SHP77 treated with DMSO at 0.1 percent for 48 hours (cell line): ENCODE data around the gene SLC12A7.
"Not testable (repeated sequence)": the region's sequence is repeated elsewhere in the genome, so short reads cannot be mapped to it uniquely, and the experiment has no call there.

ENCODE experiments used
- DNase-seq: peaks from one replicate; lab custom pipeline; 2025; lab: John Stamatoyannopoulos, UW

The SLC12A7 gene

GRCh38 chr5:1111727-1112289 is at the start of gene SLC12A7:
SLC12A7 (minus strand) TSS chr5:1112063; CDS start chr5:1111991, 72 bp downstream.
- no peak for DNase-seq

- no peak for DNase-seq
Observed at GRCh38 chr5:1161108-1161832, 49.4 kb upstream of the SLC12A7 start.

GRCh38 chr5:1159774-1160406 is 48.0 kb upstream of the SLC12A7 start:
- DNase-seq = no peak

- no peak for DNase-seq
Observed at GRCh38 chr5:1159341-1159675, 47.4 kb upstream of the SLC12A7 start.

GRCh38 chr5:1158647-1159340 is 46.9 kb upstream of the SLC12A7 start:
- no peak for DNase-seq

GRCh38 chr5:1157461-1157986 is 45.7 kb upstream of the SLC12A7 start:
- DNase-seq = not testable (repeated sequence)

- DNase-seq = no peak
Observed at GRCh38 chr5:1156754-1157460, 45.0 kb upstream of the SLC12A7 start.

- no peak for DNase-seq
Observed at GRCh38 chr5:1156033-1156753, 44.3 kb upstream of the SLC12A7 start.

- no peak for DNase-seq
Observed at GRCh38 chr5:1155191-1156032, 43.5 kb upstream of the SLC12A7 start.

- no peak for DNase-seq
Observed at GRCh38 chr5:1153428-1153827, 41.6 kb upstream of the SLC12A7 start.

GRCh38 chr5:1152771-1153282 is 41.0 kb upstream of the SLC12A7 start:
- DNase-seq = no peak

- no peak for DNase-seq
Observed at GRCh38 chr5:1152156-1152555, 40.3 kb upstream of the SLC12A7 start.

- no peak for DNase-seq
Observed at GRCh38 chr5:1151316-1151715, 39.5 kb upstream of the SLC12A7 start.

- no peak for DNase-seq
Observed at GRCh38 chr5:1150866-1151265, 39.0 kb upstream of the SLC12A7 start.

- DNase-seq = no peak
Observed at GRCh38 chr5:1144638-1145396, 33.0 kb upstream of the SLC12A7 start.

- no peak for DNase-seq
Observed at GRCh38 chr5:1144089-1144488, 32.2 kb upstream of the SLC12A7 start.

- DNase-seq = no peak
Observed at GRCh38 chr5:1143670-1143951, 31.7 kb upstream of the SLC12A7 start.

- no peak for DNase-seq
Observed at GRCh38 chr5:1142886-1143669, 31.2 kb upstream of the SLC12A7 start.

- DNase-seq = no peak
Observed at GRCh38 chr5:1141834-1142233, 30.0 kb upstream of the SLC12A7 start.
